ENCODE results near the gene CEACAM19. TPM values are rescaled to one million over a fixed set of nuclear protein-coding genes. Genes with fewer than 3 reads are reported as not detected.
A peak's percentile ranks its signal among the peaks of the same experiment; 100 is the strongest.

CEACAM19 gene
- total and polyA plus RNA-seq, 2 of the 13 experiments (the other 11 are each of a cell fraction or from before 2014, with no cell fraction given) = 1.3 to 4.0 TPM

DNA sequence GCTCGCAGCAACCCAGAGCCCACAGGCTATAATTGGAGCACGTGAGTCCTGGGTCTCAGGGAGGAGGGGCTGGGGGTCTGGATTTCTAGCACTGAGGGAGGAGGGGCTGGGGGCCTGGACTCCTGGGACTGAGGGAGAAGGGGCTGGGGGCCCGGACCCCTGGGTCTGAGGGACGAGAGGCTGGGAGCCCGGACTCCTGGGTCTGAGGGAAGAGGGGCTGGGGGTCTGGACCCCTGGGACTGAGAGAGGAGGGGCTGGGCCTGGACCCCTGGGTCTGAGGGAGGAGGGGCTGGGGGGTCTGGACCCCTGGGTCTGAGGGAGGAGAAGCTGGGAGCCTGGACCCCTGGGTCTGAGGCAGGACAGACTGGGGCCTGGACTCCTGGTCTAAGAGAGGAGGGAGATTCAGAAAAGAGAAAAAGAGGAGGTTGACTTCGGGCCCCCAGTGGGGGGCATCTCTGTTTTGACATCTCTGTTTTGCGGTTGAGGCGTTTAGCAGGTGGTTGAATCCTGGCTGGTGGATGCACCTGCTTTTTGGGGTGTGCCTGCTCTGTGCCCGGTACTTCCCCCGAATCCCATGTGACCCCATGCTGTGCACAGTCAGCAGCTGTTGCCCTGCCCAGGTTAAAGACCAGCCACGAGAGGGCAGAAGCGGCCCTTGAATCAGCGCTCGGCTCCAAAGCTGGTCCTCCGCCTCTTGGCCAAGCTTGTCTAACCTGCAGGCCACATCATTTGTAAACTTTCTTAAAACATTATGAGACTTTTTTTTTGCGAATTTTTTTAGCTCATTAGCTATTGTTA is 17.1 kb upstream of the CEACAM19 start (continued):
- TF ChIP-seq, protein P1, sequence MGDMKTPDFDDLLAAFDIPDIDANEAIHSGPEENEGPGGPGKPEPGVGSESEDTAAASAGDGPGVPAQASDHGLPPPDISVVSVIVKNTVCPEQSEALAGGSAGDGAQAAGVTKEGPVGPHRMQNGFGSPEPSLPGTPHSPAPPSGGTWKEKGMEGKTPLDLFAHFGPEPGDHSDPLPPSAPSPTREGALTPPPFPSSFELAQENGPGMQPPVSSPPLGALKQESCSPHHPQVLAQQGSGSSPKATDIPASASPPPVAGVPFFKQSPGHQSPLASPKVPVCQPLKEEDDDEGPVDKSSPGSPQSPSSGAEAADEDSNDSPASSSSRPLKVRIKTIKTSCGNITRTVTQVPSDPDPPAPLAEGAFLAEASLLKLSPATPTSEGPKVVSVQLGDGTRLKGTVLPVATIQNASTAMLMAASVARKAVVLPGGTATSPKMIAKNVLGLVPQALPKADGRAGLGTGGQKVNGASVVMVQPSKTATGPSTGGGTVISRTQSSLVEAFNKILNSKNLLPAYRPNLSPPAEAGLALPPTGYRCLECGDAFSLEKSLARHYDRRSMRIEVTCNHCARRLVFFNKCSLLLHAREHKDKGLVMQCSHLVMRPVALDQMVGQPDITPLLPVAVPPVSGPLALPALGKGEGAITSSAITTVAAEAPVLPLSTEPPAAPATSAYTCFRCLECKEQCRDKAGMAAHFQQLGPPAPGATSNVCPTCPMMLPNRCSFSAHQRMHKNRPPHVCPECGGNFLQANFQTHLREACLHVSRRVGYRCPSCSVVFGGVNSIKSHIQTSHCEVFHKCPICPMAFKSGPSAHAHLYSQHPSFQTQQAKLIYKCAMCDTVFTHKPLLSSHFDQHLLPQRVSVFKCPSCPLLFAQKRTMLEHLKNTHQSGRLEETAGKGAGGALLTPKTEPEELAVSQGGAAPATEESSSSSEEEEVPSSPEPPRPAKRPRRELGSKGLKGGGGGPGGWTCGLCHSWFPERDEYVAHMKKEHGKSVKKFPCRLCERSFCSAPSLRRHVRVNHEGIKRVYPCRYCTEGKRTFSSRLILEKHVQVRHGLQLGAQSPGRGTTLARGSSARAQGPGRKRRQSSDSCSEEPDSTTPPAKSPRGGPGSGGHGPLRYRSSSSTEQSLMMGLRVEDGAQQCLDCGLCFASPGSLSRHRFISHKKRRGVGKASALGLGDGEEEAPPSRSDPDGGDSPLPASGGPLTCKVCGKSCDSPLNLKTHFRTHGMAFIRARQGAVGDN (CRISPR knock-in tag; IDR thresholded peaks at IDR 0.05) = peak; percentile 48
- peak; percentile 68; the same call in 1 of the 2 replicates for TF ChIP-seq MAFF (IDR thresholded peaks at IDR 0.05; ENCODE audit: low read depth, low read length)
- TF ChIP-seq, protein P2, sequence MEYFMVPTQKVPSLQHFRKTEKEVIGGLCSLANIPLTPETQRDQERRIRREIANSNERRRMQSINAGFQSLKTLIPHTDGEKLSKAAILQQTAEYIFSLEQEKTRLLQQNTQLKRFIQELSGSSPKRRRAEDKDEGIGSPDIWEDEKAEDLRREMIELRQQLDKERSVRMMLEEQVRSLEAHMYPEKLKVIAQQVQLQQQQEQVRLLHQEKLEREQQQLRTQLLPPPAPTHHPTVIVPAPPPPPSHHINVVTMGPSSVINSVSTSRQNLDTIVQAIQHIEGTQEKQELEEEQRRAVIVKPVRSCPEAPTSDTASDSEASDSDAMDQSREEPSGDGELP (IDR thresholded peaks at IDR 0.05; ENCODE audit: borderline replicate concordance, low read depth) = peak; percentile 23; the same call in 1 of the 2 replicates
- TF ChIP-seq, protein P3, sequence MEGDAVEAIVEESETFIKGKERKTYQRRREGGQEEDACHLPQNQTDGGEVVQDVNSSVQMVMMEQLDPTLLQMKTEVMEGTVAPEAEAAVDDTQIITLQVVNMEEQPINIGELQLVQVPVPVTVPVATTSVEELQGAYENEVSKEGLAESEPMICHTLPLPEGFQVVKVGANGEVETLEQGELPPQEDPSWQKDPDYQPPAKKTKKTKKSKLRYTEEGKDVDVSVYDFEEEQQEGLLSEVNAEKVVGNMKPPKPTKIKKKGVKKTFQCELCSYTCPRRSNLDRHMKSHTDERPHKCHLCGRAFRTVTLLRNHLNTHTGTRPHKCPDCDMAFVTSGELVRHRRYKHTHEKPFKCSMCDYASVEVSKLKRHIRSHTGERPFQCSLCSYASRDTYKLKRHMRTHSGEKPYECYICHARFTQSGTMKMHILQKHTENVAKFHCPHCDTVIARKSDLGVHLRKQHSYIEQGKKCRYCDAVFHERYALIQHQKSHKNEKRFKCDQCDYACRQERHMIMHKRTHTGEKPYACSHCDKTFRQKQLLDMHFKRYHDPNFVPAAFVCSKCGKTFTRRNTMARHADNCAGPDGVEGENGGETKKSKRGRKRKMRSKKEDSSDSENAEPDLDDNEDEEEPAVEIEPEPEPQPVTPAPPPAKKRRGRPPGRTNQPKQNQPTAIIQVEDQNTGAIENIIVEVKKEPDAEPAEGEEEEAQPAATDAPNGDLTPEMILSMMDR (CRISPR knock-in tag; IDR thresholded peaks at IDR 0.05) = peak; percentile 80
- peak; percentile 29 for TF ChIP-seq XRCC5 (optimal IDR thresholded peaks at IDR 0.05; ENCODE audit: low read length)
